Thoracic aorta (tissue), 2 donors: ENCODE results near the gene CD177. TPM values are rescaled to one million over a fixed set of nuclear protein-coding genes. Genes with fewer than 3 reads are reported as not detected.

Source experiments
- ATAC-seq: fragments of 150-250 bp; one replicate; pipeline ENCODE4 v1.8.0; 2017; ENCODE audit warnings: low read depth; ENCODE audit not compliant: insufficient number of reproducible peaks, low FRiP score
- DNase-seq: peaks from one replicate; pipeline ENCODE4 v3.0.0-alpha.2; 2020; ENCODE audit warnings: low spot score
- H3K27ac ChIP-seq, 2 donors: fragments of 200-600 bp; sonication (generic); 1 replicate in 1 of 2; 2 replicates in 1 of 2; pipeline ENCODE4 v1.5.1; 2016; ENCODE audit warnings: mild to moderate bottlenecking in 2 of 2, moderate library complexity in 2 of 2
- H3K27me3 ChIP-seq: fragments of 200-600 bp; sonication (generic); replicated peaks from 2 replicates; pipeline ENCODE4 v1.6.0; 2016; ENCODE audit warnings: mild to moderate bottlenecking; ENCODE audit not compliant: insufficient read depth
- H3K36me3 ChIP-seq: fragments of 200-600 bp; sonication (generic); one replicate; pipeline ENCODE4 v1.5.1; 2016
- H3K4me1 ChIP-seq, 2 donors: fragments of 200-600 bp; sonication (generic); 1 replicate in 1 of 2; 2 replicates in 1 of 2; pipeline versions ENCODE4 v1.5.1 to v1.6.0; 2016; ENCODE audit warnings: low read depth in 2 of 2, mild to moderate bottlenecking in 1 of 2; ENCODE audit not compliant: control insufficient read depth in 1 of 2
- H3K4me3 ChIP-seq: fragments of 200-600 bp; sonication (generic); 2 replicates; pipeline ENCODE4 v1.5.1; 2016; ENCODE audit warnings: mild to moderate bottlenecking
- H3K9me3 ChIP-seq: fragments of 200-600 bp; sonication (generic); 2 replicates; pipeline ENCODE4 v1.5.1; 2016
- CTCF ChIP-seq: fragments of 200-600 bp; sonication (generic); IDR thresholded peaks from one replicate; pipeline ENCODE4 v1.5.1; 2019; ENCODE audit warnings: antibody characterized with exemption
- total RNA-seq, 2 donors: library from RNA; depleted of rRNA; stranded (reverse); fragments of >200 nt; gene quantifications; one replicate each; pipeline versions ENCODE4 v1.1.0 to v1.2.3, GENCODE V29; 2016

Gene CD177
- 1 to 10 TPM in 1 of 2 donors, not detected in 1; 3.5 TPM for total RNA-seq

GRCh38 chr19:43353606-43354304 is at the start of gene CD177:
CD177 (plus strand) TSS chr19:43353686; CDS start chr19:43353715, 29 bp downstream.
- H3K9me3 ChIP-seq: no peaks in the 10 kb centered on the region
- no peak within 1 kb of the TSS for H3K27ac ChIP-seq
- DNase-seq (no peak), ATAC-seq (no peak)
- TF ChIP-seq CTCF: no peak
- H3K4me1 ChIP-seq: no peaks in the 10 kb centered on the region
- no peaks in the 10 kb centered on the region for H3K36me3 ChIP-seq
- no peaks in the 10 kb centered on the region for H3K27me3 ChIP-seq
- no peak within 1 kb of the TSS for H3K4me3 ChIP-seq

GRCh38 chr19:43305642-43306041 is 47.8 kb upstream of the CD177 start:
- no peaks in the 10 kb centered on the region for H3K27me3 ChIP-seq
- no peak overlapping the region for H3K27ac ChIP-seq
- no peak overlapping the region for H3K4me3 ChIP-seq
- DNase-seq (no peak), ATAC-seq (no peak)
- H3K4me1 ChIP-seq: no peaks in the 10 kb centered on the region
- H3K9me3 ChIP-seq: no peaks in the 10 kb centered on the region
- no peaks in the 10 kb centered on the region for H3K36me3 ChIP-seq
- TF ChIP-seq CTCF: no peak

GRCh38 chr19:43306097-43306496 is 47.4 kb upstream of the CD177 start:
- Histone ChIP-seq H3K27me3 (no peaks in the 10 kb centered on the region), H3K36me3 (no peaks in the 10 kb centered on the region), H3K27ac (no peak overlapping the region), H3K9me3 (no peaks in the 10 kb centered on the region), H3K4me3 (no peak overlapping the region), H3K4me1 (no peaks in the 10 kb centered on the region)
- no peak for TF ChIP-seq CTCF
- DNase-seq: no peak
- no peak for ATAC-seq

- TF ChIP-seq CTCF: no peak
Measured at GRCh38 chr19:43308244-43308815, 45.2 kb upstream of the CD177 start.

GRCh38 chr19:43309466-43309865 is 44.0 kb upstream of the CD177 start:
- no peak for ATAC-seq
- H3K4me1 ChIP-seq: no peaks in the 10 kb centered on the region
- H3K36me3 ChIP-seq: no peaks in the 10 kb centered on the region
- TF ChIP-seq CTCF: no peak
- DNase-seq: no peak
- H3K4me3 ChIP-seq: no peak overlapping the region
- H3K27ac ChIP-seq: no peak overlapping the region
- no peaks in the 10 kb centered on the region for H3K9me3 ChIP-seq
- no peaks in the 10 kb centered on the region for H3K27me3 ChIP-seq

More at GRCh38 chr19:43308244-43308815, 45.2 kb upstream of the CD177 start:
- no peak for ATAC-seq
- Histone ChIP-seq H3K36me3 (no peaks in the 10 kb centered on the region), H3K4me3 (no peak overlapping the region), H3K4me1 (no peaks in the 10 kb centered on the region), H3K9me3 (no peaks in the 10 kb centered on the region), H3K27ac (no peak overlapping the region), H3K27me3 (no peaks in the 10 kb centered on the region)
- no peak for DNase-seq
